ENCODE results near the gene APOL4. TPM values are rescaled to one million over a fixed set of nuclear protein-coding genes. Genes with fewer than 3 reads are reported as not detected.
A peak's percentile ranks its signal among the peaks of the same experiment; 100 is the strongest.

The APOL4 gene
- total RNA-seq, 2 donors from 2014 or later, result 0.52 to 18.1 TPM

DNA sequence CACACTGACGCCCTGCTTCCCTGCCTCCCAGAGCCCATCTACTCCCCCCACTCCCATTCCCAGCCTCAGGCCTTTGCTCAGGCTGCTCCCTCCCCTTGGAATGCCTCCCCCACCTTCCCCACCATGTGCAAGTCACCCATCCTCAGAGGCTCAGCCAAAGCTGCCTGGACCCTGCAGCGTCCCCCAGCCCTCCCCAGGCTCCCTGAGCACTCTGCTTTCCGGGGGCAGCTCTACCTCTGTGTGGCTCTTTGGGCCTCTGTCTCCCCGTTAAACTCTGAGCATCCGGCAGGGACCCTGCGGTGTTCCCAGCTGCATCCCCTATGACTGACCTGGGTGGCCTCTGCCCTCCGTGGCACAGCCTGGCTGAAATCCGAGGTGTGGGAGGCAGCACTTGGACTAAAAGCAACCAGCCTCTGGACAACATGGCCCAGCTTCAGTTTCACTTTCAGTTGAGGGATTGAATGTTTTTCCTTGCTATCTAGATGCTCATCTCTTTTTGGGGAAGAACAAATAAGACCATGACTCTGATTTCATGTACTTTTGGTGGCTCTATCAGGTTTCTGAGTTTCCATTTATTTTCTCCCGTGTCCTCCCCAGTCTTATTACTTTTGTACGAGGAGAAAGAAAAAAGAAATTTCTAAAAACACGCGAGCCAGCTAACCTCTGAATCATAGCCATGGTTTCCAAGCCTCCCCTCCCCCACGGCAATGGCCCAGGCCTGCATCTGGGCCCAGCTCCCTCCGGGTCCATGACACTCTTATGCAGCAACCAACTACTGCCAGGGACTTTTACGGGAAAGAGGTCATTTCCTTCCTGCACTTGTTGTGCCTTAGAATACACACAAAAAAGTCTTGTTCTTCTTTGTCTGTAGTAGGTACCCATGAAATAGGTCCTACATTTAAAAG, 44.8 kb downstream of the APOL4 start:
- DNase-seq, result peak; percentile 38 to 72 (median 63)
- peaks cover 43% of the 10 kb centered on the region for H3K4me1 ChIP-seq
- no peaks in the 10 kb centered on the region for H3K27me3 ChIP-seq
- H3K4me3 ChIP-seq, result no peak overlapping the region
- intact Hi-C loops (cut with DNase I), result no loop called here
- no peaks in the 10 kb centered on the region for H3K9me3 ChIP-seq
- TF ChIP-seq, protein P1, sequence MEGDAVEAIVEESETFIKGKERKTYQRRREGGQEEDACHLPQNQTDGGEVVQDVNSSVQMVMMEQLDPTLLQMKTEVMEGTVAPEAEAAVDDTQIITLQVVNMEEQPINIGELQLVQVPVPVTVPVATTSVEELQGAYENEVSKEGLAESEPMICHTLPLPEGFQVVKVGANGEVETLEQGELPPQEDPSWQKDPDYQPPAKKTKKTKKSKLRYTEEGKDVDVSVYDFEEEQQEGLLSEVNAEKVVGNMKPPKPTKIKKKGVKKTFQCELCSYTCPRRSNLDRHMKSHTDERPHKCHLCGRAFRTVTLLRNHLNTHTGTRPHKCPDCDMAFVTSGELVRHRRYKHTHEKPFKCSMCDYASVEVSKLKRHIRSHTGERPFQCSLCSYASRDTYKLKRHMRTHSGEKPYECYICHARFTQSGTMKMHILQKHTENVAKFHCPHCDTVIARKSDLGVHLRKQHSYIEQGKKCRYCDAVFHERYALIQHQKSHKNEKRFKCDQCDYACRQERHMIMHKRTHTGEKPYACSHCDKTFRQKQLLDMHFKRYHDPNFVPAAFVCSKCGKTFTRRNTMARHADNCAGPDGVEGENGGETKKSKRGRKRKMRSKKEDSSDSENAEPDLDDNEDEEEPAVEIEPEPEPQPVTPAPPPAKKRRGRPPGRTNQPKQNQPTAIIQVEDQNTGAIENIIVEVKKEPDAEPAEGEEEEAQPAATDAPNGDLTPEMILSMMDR (IDR thresholded peaks at IDR 0.05), result no peak
- peak in 1 of 3 donors; percentile 39 for TF ChIP-seq POLR2A (IDR thresholded peaks at IDR 0.05)
- peak overlapping the region; percentile 22 to 74 (median 43) for H3K27ac ChIP-seq
- peak; percentile 52 for ATAC-seq
- 49 to 70% methylated on average over 13 to 15 of the region's 15 CpGs for WGBS, 2 donors
- H3K36me3 ChIP-seq (replicated peaks in 1 of 2; ENCODE audit: insufficient read depth in 1 of 2, low read depth in 2 of 2), result no peaks in the 10 kb centered on the region

DNA sequence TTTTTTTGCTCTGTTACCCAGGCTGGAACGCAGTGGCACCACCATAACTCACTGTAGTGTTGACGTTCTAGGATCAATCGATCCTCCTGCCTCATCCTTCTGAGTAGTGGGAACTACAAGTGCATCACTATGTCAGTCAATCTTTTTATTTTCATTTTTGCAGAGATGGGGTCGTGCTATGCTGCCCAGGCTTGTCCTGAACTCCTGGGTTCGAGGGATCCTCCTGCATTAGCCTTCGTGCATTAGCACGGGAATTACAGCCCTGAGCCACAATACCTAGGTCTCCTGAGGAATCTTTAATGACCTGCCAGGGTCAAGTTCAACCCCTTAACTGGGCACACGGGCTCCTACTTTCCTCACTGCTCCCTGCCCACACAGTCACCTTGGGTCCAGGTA, 45.5 kb downstream of the APOL4 start:
- ATAC-seq, result no peak
- intact Hi-C loops (cut with DNase I), result no loop called here
- H3K27ac ChIP-seq, result peak overlapping the region; percentile 22 to 74 (median 43)
- H3K9me3 ChIP-seq, result no peaks in the 10 kb centered on the region
- H3K4me3 ChIP-seq, result no peak overlapping the region
- TF ChIP-seq POLR2A (IDR thresholded peaks at IDR 0.05), result no peak
- TF ChIP-seq, protein P1 (IDR thresholded peaks at IDR 0.05), result no peak
- no peaks in the 10 kb centered on the region for H3K27me3 ChIP-seq
- H3K4me1 ChIP-seq, result peaks cover 43% of the 10 kb centered on the region
- WGBS, 2 donors, result 70 to 81% methylated on average over 8 of the region's 8 CpGs
- H3K36me3 ChIP-seq (replicated peaks in 1 of 2; ENCODE audit: insufficient read depth in 1 of 2, low read depth in 2 of 2), result no peaks in the 10 kb centered on the region
- no peak for DNase-seq

DNA sequence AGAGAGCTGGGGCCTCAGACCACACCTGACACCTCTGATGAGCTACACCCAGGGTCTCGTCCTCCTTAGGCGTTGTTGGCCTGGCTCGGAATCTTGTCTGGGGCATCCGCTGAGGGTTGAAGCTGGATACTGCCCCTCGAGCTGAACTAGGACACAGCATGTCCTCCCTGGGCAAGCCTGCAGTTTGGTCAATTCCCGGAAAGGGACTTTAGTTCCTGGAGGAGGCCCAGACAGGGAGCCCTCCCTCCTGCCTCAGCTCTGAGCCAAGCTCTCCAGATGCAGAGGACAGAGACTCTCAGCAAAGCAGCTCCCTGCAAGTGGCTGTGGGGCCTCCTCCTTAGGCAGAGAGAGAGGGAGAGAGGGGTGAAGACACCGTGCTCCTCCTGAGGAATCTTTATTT, 45.9 kb downstream of the APOL4 start:
- DNase-seq, result peak; percentile 23 to 53 (median 38)
- peak; percentile 40 for ATAC-seq
- intact Hi-C loops (cut with DNase I), result no loop called here
- H3K4me3 ChIP-seq, result no peak overlapping the region
- peak overlapping the region in 3 of 4 donors; percentile 8 to 74 (median 64) for H3K27ac ChIP-seq
- 77 to 87% methylated on average over 7 of the region's 7 CpGs for WGBS, 2 donors
- peaks cover 43% of the 10 kb centered on the region for H3K4me1 ChIP-seq
- no peaks in the 10 kb centered on the region for H3K36me3 ChIP-seq (replicated peaks in 1 of 2; ENCODE audit: insufficient read depth in 1 of 2, low read depth in 2 of 2)
- TF ChIP-seq POLR2A (IDR thresholded peaks at IDR 0.05), result no peak
- TF ChIP-seq, protein P1 (IDR thresholded peaks at IDR 0.05), result no peak
- H3K9me3 ChIP-seq, result no peaks in the 10 kb centered on the region
- H3K27me3 ChIP-seq, result no peaks in the 10 kb centered on the region

DNA sequence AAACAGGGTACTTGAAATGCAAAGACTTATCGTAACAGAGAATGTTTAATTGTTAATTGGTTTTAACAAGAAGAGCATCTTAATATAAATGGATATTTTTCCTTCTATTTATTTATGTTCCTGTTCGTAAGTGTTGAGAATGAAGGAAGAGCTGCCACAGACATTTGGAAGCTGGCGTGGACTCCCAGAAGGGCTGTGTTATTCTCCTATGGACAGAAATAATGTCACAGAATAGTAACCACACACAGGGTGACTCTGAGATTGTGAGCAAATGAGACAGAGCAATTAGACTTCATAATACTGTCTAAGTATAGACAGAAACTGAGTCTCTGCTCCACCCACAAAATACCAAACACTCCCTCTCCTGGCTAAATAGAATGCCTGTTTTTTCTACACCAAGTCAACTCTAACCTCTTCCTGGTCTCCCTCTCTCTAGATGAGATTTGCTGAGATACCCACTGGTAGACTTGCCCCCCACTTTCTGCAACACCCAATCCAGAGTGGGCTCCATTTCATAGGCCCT, 47.1 kb downstream of the APOL4 start:
- H3K27ac ChIP-seq, result peak overlapping the region in 3 of 4 donors; percentile 8 to 64 (median 61)
- DNase-seq, result no peak
- no peak for ATAC-seq
- 83 to 90% methylated on average over 3 of the region's 3 CpGs for WGBS, 2 donors
- no peaks in the 10 kb centered on the region for H3K36me3 ChIP-seq (replicated peaks in 1 of 2; ENCODE audit: insufficient read depth in 1 of 2, low read depth in 2 of 2)
- no peaks in the 10 kb centered on the region for H3K27me3 ChIP-seq
- H3K4me1 ChIP-seq, result peaks cover 43% of the 10 kb centered on the region
- intact Hi-C loops (cut with DNase I), result no loop called here
- H3K9me3 ChIP-seq, result no peaks in the 10 kb centered on the region
- no peak overlapping the region for H3K4me3 ChIP-seq
- TF ChIP-seq, protein P1 (IDR thresholded peaks at IDR 0.05), result no peak
- no peak for TF ChIP-seq POLR2A (IDR thresholded peaks at IDR 0.05)
